NOMO-1 treated with dmso at 0.1 percent for 144 hours (cell line): ENCODE measurements around the gene JCHAIN.
"Not testable (repeated sequence)": the region's sequence is repeated elsewhere in the genome, so short reads cannot be mapped to it uniquely, and the experiment has no call there.

Experiments used
- DNase-seq: peaks from one replicate; lab custom pipeline; 2025; ENCODE audit not compliant: unreplicated experiment; lab: John Stamatoyannopoulos, UW

The JCHAIN gene

DNA sequence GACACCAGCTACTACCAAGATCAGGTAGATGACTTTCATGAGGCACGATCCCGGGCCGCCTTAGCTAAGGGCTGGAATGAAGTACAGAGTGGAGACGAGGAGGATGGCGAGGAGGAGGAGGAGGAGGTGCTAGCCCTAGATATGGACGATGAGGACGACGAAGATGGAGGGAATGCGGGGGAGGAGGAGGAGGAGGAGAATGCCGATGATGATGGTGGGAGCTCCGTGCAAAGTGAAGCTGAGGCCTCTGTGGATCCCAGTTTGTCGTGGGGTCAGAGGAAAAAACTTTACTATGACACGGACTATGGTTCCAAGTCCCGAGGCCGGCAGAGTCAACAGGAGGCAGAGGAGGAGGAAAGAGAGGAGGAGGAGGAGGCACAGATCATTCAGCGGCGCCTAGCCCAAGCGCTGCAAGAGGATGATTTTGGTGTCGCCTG is 22.5 kb upstream of the JCHAIN start:
- DNase-seq: no peak

DNA sequence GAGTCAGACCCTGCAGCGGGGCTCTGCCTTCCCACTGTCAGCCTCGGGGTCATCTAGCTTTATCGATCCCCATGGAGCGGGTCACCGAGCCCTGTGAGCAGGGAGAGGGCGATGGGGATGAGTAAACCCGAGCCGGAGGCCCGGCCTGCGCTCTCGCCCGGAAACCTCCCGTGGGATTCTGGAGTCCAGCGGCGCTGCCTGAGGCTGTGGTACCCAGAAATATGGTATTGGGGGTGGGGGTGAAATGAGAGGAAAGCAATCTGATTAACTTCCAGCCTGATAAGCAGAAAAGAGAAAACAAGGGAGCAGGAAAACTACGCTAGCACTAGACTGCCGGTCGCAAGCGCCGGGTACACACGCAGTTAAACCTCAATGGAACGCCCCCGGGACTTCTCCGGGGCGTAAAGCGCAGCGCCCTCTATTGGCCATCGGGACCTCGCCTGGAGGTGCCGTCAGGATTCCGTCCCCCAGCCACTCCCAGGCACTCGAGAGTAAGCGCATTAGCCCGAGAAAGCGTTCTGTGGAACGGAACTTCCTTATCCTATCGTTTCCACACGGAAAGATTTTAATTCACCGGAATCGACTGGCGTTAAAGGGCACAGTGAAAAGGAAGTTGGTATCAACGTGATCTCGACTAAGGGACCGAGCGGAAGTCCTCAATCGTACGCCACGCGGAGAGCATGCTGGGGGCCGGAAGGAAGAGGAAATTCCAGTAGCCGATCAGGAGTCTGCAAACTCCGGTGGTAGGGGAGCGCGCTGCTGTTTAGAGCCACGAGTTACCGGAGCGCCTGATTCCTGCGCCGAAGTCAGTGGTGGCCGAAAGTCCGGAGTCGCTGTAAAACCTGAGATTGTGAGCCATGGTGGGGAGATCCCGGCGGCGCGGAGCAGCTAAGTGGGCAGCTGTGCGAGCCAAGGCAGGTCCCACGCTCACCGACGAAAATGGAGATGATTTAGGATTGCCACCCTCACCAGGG is 21.8 kb upstream of the JCHAIN start, which contains the start of gene UTP3:
UTP3 (plus strand) TSS at position 712 of the 974 bp plus-strand sequence; CDS start at position 858, 146 bp downstream.
- DNase-seq: peak; percentile 97

DNA sequence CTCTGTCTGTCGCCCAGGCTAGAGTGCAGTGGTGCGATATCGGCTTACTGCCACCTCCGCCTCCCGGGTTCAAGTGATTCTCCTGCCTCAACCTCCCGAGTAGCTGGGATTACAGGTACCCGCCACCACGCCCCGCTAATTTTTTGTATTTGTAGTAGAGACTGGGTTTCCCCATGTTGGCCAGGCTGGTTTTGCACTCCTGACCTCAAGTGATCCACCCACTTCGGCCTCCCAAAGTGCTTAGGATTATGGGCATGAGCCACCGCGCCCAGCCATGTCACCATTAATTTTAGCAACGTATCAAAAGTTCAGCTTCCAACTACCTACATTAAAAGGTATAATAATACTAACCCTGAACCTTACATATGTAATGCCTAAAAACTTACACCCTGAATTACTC is 21.1 kb upstream of the JCHAIN start:
- DNase-seq: no peak

DNA sequence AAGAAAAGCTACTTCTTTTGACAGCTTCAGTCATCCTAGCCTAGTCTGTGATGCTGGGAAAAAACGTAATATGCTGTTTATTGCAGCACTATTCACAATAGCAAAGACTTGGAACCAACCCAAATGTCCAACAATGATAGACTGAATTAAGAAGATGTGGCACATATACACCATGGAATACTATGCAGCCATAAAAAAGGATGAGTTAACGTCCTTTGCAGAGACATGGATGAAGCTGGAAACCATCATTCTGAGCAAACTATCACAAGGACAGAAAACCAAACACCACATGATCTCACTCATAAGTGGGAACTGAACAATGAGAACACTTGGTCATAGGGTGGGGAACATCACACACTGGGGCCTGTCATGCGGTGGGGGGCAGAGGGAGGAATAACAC is 15.8 kb upstream of the JCHAIN start:
- DNase-seq: not testable (repeated sequence)

DNA sequence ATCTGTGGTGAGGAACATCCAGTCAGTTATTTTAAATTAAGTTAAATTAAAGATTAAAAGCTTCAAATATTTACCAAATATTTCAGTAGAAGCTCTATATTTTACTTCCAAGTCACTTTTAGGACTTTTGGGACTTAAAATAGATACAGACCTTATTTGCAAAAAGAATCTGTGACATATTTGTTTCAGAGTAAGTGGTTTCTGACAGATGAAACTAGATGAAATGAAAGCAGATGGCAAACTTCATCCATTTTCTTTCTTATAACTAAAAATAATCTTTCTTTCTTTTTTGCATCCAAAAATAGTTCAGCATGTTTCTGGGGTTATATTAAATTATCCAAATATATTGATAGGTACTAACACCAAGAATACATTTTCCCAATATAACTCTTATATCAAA is 15.4 kb upstream of the JCHAIN start:
- DNase-seq: no peak

DNA sequence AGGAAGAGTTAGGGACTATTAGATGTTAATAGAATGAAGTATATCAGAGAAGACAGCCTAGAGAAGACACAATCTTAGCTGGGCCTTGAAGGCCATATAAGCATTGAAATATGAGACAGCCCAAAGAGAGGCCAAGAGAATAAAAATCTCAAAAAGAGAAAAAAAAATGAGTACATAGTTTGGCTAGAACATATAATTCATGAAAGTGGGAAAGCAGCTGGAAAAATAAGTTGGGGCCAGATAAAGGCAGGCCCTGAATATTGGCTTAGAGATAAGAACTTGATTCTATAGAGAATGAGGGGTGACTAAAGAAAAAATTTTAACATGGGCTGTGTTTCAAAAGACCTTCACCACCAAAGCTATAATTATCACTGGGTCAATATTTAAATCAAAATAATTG is 14.6 kb upstream of the JCHAIN start:
- no peak for DNase-seq

DNA sequence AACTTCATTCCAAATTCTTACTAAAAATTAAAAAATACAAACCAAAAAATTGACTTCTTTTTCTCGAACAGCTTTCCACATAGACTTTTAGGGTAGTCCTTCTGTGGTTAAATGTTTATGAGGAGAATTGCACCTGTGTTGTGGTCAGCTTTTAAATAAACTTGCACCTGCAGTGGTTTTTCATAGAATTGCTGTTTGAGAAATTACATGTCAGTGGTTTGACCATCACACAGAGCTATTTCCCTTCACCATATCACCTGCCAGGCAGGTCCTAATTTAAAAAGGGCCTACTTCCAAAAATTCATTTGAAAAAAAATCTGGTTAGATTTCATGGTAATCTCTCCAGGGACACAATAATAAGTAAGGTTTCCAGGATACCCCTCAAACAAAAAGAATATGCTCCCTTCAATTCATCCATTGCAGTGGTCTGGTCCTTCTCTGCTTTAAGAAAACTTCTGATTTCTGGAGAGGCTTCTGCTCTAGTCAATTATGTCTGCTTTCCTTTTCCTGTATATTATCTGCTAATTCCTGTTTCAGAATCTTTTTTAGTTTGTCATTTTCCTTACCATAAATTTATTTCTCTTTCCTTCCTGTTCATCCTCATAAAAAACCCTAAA is 12.2 kb upstream of the JCHAIN start:
- no peak for DNase-seq

DNA sequence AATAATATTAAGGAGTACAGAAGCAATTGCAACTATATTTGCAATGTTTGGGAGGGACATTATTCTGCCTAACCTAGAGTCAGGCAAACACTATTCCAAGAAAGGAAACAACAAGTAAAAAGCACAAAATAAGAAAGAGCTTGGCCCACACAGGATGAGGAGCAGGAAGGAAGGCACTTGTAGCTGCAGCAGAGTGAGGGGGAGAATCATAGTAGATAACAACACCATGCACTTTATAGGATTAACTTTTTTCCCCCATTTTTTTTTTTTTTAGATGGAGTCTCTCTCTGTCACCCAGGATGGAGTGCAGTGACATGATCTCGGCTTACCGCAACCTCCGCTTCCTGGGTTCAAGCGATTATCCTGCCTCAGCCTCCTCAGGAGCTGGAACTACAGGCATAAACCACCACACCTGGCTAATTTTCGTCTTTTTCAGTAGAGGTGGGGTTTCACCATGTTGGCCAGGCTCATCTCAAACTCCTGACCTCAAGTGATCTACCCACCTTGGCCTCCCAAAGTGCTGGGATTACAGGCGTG is 10.3 kb upstream of the JCHAIN start:
- DNase-seq: no peak

DNA sequence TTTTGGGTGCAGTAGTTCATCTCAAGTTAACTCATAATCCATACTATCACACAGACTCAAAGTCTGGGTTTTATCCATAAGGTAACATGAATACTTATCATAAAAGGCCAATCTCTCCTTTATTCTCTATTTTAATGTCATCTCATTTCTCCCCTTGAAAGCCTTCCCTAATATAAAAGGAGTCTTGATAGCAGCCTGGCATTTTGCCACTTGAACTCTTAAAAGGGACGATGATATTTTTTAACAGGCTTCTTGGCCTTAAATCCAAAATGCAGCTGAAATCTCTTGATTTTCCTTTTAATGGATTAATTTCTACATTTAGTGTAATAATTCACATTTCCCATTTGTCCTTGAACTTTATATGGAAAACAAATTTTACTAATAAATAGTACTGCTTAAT is 8.4 kb upstream of the JCHAIN start:
- no peak for DNase-seq

DNA sequence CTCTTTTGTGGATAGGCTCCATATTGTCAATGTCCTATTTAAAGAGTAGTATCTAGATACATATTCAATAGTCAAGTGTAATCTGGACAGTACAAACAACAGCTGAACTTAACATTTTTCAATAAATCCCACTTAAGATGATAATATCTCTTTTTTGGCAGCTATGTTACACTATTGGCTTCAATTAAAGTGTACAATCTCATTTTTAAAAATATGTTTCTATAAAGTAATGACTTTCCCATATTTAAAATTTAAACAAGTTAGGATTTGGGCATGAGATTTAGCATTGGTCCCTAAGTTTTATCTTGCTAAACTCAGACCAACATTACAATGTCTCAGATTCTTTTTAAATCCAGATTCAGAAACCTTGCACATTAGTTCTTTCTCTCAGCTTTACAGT is 7.9 kb upstream of the JCHAIN start:
- DNase-seq: no peak

DNA sequence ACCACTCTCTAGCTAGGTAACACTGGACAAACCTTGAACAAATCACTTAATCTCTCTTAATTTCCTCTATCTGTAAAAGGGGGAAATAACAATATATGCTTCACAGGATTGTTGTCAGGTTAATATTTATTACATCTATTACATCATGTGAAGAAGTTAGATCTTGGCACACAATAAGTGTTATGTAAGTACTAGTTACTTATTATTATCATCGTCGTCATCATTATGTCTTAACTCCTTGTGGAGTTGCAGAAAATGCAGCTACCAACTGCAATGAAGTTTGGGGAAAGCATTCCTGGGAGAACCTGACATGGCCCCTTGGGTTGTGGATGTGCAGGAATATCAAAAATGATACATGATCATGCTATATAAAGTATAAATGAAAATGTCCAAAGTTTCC is 4.8 kb upstream of the JCHAIN start:
- no peak for DNase-seq

DNA sequence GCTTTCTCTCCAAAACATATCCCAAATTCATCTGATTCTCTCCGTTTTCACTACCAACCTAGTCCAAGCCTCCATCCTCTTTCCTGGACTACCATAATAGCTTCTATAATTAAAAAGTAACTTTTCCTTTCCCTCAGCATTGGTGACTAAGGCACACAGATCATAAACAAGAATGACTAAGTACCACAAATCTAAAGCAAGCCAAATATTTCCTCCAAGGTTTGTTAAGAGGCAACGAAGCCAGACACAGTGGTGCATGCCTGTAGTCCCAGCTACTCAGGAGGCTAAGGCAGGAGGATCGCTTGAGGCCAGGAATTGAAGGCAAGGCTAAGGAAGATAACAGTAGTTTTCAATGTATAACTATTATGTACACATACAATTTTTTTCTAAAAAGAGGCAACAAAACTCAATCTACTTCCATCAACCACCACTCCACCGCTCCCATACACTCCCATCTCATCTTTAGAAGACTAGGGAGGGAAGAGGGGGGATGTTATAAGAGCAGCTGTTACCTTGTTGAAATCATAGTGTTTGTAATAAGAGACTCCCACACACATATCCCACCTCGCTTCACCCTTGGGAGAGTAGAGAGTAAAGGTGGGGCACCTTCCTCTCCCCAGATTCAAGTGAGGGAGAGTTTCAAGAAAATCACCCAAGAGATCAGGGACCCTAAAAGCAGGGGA is 4.2 kb upstream of the JCHAIN start:
- DNase-seq: no peak

DNA sequence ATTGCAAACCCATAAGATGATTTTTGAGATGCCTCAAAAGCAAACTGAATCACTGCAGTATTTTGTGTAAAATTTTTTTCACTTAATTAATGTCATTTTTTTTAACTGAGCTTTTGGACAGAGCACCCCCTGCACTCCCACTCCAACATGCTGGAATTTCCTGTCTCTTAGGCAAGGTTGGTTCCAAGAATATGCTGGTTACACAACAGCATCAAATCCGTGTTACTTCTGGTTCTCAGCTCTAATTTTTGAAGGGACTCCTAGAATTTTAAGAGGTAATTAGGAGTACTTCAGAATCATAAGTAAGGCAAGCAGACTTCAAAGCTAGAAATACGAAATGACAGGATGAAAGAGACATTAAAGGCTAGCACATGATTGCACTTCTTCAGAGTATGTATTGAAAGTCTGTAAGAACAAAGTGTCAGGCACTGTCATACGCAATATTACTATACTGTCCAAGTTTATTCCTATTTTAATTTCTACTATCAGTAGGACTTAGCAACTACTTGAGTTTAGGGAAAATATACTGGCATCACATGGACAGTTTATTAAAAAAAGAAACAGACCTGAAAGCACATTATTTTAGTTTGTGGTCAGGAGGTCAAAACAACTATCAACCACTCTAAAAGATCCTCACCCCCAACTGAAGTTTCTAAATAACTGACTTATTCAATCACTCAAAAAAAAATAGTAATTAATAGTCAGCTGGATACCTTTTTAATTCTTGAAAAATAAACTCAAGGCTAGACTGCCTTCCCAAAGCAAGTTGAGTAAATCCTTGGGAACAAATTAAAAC is 1.6 kb upstream of the JCHAIN start:
- DNase-seq: no peak

DNA sequence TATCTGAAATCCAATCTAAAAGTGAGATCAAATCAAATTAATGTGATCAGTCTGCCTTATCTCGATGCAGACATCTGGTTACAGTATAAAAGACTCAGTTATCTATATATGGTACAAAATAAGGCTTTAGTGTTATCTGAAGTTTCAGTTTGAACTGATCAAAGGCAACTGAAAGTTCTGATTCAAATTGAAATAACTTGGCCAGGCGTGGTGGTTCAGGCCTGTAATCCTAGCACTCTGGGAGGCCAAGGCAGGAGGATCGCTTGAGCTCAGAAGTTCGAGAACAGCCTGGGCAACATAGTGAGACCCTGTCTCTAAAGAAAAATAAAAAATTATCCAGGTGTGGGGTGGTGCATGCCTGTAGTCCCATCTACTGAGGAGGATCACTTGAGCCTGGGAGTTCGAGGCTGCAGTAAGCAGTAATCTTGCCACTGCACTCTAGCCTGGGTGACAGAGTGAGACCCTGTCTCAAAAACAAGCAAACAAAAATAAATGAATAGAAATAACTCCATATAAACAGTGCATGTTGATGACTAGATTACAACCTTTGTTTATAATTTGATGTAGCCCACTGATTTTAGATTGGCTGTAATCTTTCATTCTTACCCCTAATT is 4.9 kb downstream of the JCHAIN start:
- DNase-seq: not testable (repeated sequence)

DNA sequence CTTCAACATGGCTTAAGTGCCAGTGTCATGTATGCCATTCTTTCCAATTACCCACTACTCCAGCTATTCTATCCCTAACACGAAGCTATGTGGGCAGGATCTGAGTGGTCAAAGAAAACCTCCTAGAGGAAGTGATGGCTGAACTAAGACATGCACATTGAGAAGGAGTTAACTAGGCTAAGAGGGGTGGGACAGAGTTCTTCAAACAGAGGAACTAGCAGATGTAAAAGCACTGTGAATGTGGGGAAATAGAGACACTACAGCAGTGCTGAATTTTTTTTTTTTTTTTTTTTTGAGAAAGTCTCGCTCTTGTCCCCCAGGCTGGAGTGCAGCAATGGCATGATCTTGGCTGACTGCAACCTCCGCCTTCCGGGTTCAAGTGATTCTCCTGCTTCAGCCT is 6.2 kb downstream of the JCHAIN start:
- DNase-seq: no peak

DNA sequence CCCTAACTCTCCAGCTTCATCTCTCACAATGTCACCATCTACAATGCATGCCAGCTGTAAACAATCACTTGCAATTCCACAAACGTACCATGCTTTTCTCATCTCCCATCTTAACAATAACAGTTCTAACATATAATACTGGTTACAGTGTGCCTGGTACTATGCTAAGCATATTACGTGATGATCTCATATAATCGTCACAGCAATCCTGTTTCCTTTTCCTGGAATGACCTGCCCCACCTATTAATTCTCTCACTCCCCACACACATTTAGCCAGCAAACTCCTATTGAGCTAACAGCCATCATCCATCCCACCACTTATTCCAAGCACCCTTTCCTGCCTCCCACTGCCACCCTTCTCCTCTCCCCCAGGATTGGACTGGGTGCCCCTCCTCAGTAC is 7.9 kb downstream of the JCHAIN start:
- no peak for DNase-seq

DNA sequence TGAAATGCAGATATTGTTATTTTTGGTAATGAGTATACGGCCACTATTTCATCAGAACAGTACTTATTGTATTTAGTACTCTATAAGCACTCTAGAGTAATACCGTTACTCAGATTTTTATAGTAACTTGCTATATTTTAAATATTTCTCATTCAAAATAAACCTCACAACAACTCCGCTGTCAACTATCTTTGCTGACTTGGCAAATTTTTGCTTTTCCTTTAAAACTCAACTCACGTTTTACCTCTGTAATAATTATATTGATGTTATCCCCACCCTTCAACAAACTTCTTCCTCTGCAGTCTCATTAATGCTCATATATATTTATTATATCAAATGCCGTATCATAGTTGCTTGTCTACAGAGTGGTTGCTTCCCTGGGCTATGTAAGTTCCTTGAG is 9.0 kb downstream of the JCHAIN start:
- no peak for DNase-seq

DNA sequence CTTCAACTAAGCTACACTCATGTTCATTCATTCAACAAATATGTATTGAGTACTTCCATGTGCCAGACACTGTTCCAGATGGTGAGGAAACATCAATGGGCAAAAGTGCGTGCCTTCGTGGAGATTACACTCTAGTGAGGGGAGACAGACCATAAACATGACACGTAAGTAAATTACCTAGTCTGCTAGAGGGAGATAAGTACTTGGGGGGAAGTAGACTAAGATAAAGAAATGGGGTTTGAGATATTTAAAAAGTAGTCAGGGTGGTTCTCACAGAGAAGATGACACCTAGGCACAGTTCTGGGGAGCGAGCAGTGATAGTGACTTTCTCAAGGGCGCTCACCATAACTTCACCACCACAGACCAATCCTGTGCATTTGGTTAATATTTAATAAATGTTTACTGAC is 11.7 kb downstream of the JCHAIN start:
- DNase-seq: no peak

DNA sequence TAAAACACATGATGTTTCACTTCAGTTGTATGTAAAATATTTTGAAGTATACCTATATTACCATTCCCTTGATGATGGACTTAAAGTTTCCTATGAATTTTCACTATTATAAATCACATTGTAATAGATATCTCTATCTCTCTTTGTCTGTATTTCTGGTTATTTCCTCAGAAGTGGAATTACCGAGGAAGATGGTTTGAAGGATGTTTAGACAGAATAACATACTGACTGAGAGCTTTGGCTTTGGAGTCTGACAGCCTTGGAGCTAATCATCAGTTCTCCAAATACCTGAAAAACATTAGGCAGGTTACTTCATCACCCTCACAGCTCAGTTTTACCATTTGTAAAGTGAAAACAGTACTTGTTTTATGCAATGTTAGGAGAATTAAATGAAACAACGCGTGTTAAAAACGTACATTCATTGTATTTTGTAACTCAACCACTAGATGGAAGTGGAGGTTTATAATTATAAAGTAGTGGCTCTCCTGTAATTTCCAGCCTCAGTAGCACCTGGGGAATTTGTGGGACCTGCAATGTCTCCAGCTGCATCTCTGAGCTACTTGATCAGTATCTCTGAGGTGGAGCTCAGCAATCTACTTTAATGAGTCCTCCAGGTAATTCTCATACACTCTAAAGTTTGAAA is 14.3 kb downstream of the JCHAIN start:
- no peak for DNase-seq

DNA sequence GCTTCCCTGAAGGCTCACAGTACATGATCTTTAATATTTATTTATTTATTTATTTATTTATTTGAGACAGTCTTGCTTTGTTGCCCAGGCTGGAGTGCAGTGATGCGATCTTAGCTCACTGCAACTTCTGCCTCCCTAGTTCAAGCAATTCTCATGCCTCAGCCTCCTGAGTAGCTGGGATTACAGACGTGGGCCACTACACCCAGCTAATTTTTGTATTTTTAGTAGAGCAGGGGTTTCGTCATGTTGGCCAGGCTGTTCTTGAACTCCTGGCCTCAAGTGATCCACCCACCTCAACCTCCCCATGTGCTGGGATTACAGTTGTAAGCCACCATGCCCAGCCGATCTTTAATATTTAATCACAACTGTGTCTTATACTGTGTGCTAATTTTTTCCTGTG is 15.6 kb downstream of the JCHAIN start:
- not testable (repeated sequence) for DNase-seq
